ENCODE data around the gene CHD6.

GRCh38 chr20:41607791-41608190 lies 10.4 kb downstream of the CHD6 start:
- TF ChIP-seq REST (IDR thresholded peaks at IDR 0.05) (no peak), CTCF (IDR thresholded peaks at IDR 0.05; ENCODE audit: low read depth, low read length, missing input control) (no peak), TAF1 (conservative IDR thresholded peaks at IDR 0.05) (no peak), SP1 (IDR thresholded peaks at IDR 0.05) (no peak), HNF4G (IDR thresholded peaks at IDR 0.05) (no peak), RAD21 (IDR thresholded peaks at IDR 0.05) (no peak), HNF4A (conservative IDR thresholded peaks at IDR 0.05) (no peak), YY1 (IDR thresholded peaks at IDR 0.05) (no peak), EGR1 (IDR thresholded peaks at IDR 0.05; ENCODE audit: low read depth in 2 of 2) (no peak), MAX (IDR thresholded peaks at IDR 0.05) (no peak), JUND (IDR thresholded peaks at IDR 0.05) (no peak)

All from liver (tissue), 3 donors.